DND-41 (cell line): ENCODE measurements around the gene OR4Q2.

ENCODE experiments used
- ATAC-seq: fragments of 200-7000 bp; cut with Tn5 transposase; 3 replicates; pipeline ENCODE4 v1.9.1; 2021; ENCODE audit warnings: low read depth; ENCODE audit not compliant: insufficient read depth
- DNase-seq: peaks from one replicate; pipeline ENCODE4 v3.0.0-alpha.2; 2020
- H2AFZ ChIP-seq: 2 replicates; pipeline ENCODE4 v1.6.0; 2012; ENCODE audit warnings: low read depth, low read length
- H3K27ac ChIP-seq: 2 replicates; pipeline ENCODE4 v1.5.1; 2012; ENCODE audit warnings: low read length, inconsistent platforms
- H3K27me3 ChIP-seq: fragments of 200-600 bp; sonication (generic); 2 replicates; pipeline ENCODE4 v1.6.0; 2012; ENCODE audit warnings: low read length, mild to moderate bottlenecking, inconsistent platforms; ENCODE audit not compliant: insufficient read depth, poor library complexity
- H3K36me3 ChIP-seq: 2 replicates; pipeline ENCODE4 v1.5.1; 2012; ENCODE audit warnings: low read length, inconsistent platforms; ENCODE audit not compliant: insufficient read depth
- H3K4me1 ChIP-seq: 2 replicates; pipeline ENCODE4 v1.5.1; 2012; ENCODE audit warnings: mild to moderate bottlenecking, low read length; ENCODE audit not compliant: insufficient read depth
- H3K4me2 ChIP-seq: 2 replicates; pipeline ENCODE4 v1.6.0; 2012; ENCODE audit warnings: mild to moderate bottlenecking, moderate library complexity, low read length, inconsistent platforms; ENCODE audit not compliant: insufficient read depth
- H3K4me3 ChIP-seq, 2 experiments: fragments of 200-600 bp in 1 of 2; shearing (Covaris generic) in 1 of 2; 2 replicates each; pipeline ENCODE4 v1.5.1; 2012 to 2016; ENCODE audit warnings: inconsistent platforms in 2 of 2, low read length in 2 of 2, mild to moderate bottlenecking in 2 of 2, low read depth in 1 of 2, moderate library complexity in 1 of 2
- H3K79me2 ChIP-seq: 2 replicates; pipeline ENCODE4 v1.6.0; 2012; ENCODE audit warnings: low read length, inconsistent platforms; ENCODE audit not compliant: insufficient read depth
- H3K9ac ChIP-seq: 2 replicates; pipeline ENCODE4 v1.6.0; 2012; ENCODE audit warnings: low read depth, mild to moderate bottlenecking, inconsistent platforms, low read length, moderate library complexity
- H3K9me3 ChIP-seq: 2 replicates; pipeline ENCODE4 v1.5.1; 2012; ENCODE audit warnings: low read length, moderate library complexity, mild to moderate bottlenecking, inconsistent platforms; ENCODE audit not compliant: insufficient read depth, severe bottlenecking
- H4K20me1 ChIP-seq: 2 replicates; pipeline ENCODE4 v1.6.0; 2012; ENCODE audit warnings: low read length; ENCODE audit not compliant: insufficient read depth
- EZH2 ChIP-seq: IDR thresholded peaks from 3 replicates; pipeline ENCODE4 v1.6.1; 2012; ENCODE audit warnings: borderline replicate concordance, low read depth, mild to moderate bottlenecking, moderate library complexity, low read length, inconsistent platforms; ENCODE audit not compliant: severe bottlenecking
- TF ChIP-seq, protein P1 (sequence below): IDR thresholded peaks from 2 replicates; pipeline ENCODE4 v1.5.1; 2012; ENCODE audit warnings: borderline replicate concordance, low read length, moderate library complexity, mild to moderate bottlenecking; ENCODE audit not compliant: poor library complexity, severe bottlenecking; ENCODE audit errors: extremely low read depth

The OR4Q2 gene

DNA sequence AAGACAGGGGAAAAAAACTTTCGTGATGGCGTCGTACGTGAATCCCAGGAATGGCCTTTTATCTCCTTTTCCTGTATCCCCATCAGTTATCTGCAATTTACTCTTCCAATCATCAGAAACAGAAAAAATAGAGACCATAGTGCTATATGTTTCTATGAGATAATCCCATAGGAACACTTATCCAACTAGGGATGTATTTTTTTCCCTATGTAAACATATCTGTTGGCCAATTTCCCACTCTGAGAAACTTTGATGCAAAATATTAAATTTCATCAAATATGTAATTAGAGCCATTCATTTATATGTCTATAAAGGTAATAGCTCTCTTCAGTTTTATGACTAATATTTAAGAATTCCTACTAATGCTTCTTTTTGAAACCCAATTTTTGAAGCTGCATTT lies 34.0 kb downstream of the OR4Q2 start, which contains the start of gene OR4K13:
Gene OR4K13, minus strand, starts transcription at position 101 of the 400 bp plus-strand sequence. CDS start 1,280 bp downstream, outside the sequence.
- DNase-seq (no peak), ATAC-seq (no peak)
- H3K4me3 ChIP-seq, result no peak within 1 kb of the TSS; a peak in 1 of 4 replicates
- H3K4me1 ChIP-seq, result no peaks in the 10 kb centered on the region
- no peaks in the 10 kb centered on the region for H3K36me3 ChIP-seq
- no peaks in the 10 kb centered on the region for H3K79me2 ChIP-seq
- TF ChIP-seq, protein P1, sequence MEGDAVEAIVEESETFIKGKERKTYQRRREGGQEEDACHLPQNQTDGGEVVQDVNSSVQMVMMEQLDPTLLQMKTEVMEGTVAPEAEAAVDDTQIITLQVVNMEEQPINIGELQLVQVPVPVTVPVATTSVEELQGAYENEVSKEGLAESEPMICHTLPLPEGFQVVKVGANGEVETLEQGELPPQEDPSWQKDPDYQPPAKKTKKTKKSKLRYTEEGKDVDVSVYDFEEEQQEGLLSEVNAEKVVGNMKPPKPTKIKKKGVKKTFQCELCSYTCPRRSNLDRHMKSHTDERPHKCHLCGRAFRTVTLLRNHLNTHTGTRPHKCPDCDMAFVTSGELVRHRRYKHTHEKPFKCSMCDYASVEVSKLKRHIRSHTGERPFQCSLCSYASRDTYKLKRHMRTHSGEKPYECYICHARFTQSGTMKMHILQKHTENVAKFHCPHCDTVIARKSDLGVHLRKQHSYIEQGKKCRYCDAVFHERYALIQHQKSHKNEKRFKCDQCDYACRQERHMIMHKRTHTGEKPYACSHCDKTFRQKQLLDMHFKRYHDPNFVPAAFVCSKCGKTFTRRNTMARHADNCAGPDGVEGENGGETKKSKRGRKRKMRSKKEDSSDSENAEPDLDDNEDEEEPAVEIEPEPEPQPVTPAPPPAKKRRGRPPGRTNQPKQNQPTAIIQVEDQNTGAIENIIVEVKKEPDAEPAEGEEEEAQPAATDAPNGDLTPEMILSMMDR, result no peak
- TF ChIP-seq EZH2, result no peak
- no peaks in the 10 kb centered on the region for H4K20me1 ChIP-seq
- H2AFZ ChIP-seq, result no peak within 1 kb of the TSS
- H3K27me3 ChIP-seq, result no peaks in the 10 kb centered on the region
- no peak within 1 kb of the TSS for H3K27ac ChIP-seq
- no peak within 1 kb of the TSS for H3K9ac ChIP-seq
- H3K4me2 ChIP-seq, result no peak within 1 kb of the TSS
- H3K9me3 ChIP-seq, result no peaks in the 10 kb centered on the region

DNA sequence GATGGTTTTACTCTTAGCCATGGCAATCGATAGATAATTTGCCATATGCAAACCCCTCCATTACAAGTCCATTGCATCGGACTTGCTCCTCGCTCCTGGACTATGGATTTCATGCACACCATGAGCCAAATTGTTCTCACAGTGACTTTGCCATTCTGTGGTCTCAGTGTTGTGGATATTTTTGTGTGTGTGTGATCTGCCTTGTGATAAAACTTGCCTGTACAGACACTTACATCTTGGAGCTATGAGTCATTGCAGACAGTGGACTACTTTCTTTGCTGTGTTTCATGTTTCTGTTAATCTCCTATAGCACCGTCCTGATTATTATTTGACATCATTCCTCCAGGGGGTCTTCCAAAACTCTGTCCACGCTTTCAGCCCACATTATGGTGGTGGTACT lies 42.3 kb downstream of the OR4Q2 start:
- no peak for ATAC-seq
- H3K27me3 ChIP-seq, result no peaks in the 10 kb centered on the region
- no peaks in the 10 kb centered on the region for H3K36me3 ChIP-seq
- no peaks in the 10 kb centered on the region for H3K9me3 ChIP-seq
- no peak for DNase-seq
- H3K9ac ChIP-seq, result no peak overlapping the region
- H3K27ac ChIP-seq, result no peak overlapping the region
- H2AFZ ChIP-seq, result no peak overlapping the region
- TF ChIP-seq EZH2, result no peak
- TF ChIP-seq, protein P1, result no peak
- no peaks in the 10 kb centered on the region for H3K4me1 ChIP-seq
- H3K4me2 ChIP-seq, result no peak overlapping the region
- no peaks in the 10 kb centered on the region for H4K20me1 ChIP-seq
- no peaks in the 10 kb centered on the region for H3K79me2 ChIP-seq
- H3K4me3 ChIP-seq, result no peak overlapping the region

DNA sequence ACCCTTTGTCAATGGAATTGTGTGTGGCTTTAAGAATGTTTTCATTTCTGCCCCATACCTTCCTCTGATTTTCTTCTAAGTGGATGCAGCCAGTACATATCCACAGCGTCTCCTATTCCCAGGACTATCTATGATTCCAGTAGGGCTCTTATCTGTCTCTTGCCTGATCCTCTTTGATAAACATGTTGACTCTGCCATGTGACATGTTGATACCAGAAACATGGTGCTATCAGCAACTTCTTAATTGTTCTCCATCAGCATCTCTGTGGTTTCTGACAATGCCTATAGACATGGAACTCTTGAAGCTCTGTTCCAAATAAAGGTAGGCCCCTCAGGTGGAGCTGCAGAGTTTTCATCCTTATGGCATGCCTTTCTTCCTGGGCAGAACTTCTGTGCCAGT lies 46.2 kb downstream of the OR4Q2 start:
- Histone ChIP-seq H3K27me3 (no peaks in the 10 kb centered on the region), H3K27ac (no peak overlapping the region), H3K4me2 (no peak overlapping the region), H3K4me1 (no peaks in the 10 kb centered on the region), H2AFZ (no peak overlapping the region), H3K36me3 (no peaks in the 10 kb centered on the region), H3K4me3 (no peak overlapping the region), H3K9ac (no peak overlapping the region), H3K79me2 (no peaks in the 10 kb centered on the region), H4K20me1 (no peaks in the 10 kb centered on the region), H3K9me3 (no peaks in the 10 kb centered on the region)
- TF ChIP-seq, protein P1, result no peak
- no peak for TF ChIP-seq EZH2
- DNase-seq, result no peak
- no peak for ATAC-seq
